HG02981 (cell line): ENCODE data around the gene IL17RC.

Experiments
- ATAC-seq: cut with Tn5 transposase; IDR thresholded peaks from one replicate; pipeline ENCODE4 v1.9.1; 2021; ENCODE audit warnings: mild to moderate bottlenecking, moderate library complexity; ENCODE audit not compliant: unreplicated experiment

Gene IL17RC

DNA sequence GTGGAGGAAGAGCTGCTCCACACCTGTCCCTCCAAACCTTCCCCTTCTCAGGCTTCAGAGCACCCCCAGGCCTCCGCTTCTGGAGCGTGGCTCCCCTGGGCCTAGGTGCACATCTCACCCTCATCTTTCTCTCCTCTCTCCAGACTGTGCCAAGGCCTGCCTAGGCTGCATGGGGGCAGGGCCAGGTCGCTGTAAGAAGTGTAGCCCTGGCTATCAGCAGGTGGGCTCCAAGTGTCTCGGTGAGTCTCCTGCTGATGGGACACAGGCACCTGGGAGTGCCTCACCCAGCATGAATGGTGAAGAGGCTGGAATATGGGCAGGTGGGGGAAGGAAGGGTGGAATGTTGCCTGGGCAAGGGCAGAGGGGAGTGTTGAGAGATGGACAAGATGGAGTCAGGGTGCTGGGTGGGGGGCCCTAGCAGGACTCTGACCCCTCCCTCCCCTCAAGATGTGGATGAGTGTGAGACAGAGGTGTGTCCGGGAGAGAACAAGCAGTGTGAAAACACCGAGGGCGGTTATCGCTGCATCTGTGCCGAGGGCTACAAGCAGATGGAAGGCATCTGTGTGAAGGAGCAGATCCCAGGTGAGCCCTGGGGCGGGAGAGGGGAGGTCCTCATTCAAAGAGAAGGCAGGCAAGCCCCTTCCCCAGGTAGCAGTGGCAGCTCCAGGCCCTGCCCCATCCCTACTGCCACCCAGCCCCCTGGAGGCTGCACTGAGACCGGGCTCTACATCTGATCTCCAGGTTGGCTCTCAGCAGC, 26.2 kb downstream of the IL17RC start:
- no peak for ATAC-seq

GRCh38 chr3:9944271-9944670, 27.4 kb downstream of the IL17RC start:
- ATAC-seq, result no peak

GRCh38 chr3:9945358-9945757, 28.5 kb downstream of the IL17RC start:
- no peak for ATAC-seq

DNA sequence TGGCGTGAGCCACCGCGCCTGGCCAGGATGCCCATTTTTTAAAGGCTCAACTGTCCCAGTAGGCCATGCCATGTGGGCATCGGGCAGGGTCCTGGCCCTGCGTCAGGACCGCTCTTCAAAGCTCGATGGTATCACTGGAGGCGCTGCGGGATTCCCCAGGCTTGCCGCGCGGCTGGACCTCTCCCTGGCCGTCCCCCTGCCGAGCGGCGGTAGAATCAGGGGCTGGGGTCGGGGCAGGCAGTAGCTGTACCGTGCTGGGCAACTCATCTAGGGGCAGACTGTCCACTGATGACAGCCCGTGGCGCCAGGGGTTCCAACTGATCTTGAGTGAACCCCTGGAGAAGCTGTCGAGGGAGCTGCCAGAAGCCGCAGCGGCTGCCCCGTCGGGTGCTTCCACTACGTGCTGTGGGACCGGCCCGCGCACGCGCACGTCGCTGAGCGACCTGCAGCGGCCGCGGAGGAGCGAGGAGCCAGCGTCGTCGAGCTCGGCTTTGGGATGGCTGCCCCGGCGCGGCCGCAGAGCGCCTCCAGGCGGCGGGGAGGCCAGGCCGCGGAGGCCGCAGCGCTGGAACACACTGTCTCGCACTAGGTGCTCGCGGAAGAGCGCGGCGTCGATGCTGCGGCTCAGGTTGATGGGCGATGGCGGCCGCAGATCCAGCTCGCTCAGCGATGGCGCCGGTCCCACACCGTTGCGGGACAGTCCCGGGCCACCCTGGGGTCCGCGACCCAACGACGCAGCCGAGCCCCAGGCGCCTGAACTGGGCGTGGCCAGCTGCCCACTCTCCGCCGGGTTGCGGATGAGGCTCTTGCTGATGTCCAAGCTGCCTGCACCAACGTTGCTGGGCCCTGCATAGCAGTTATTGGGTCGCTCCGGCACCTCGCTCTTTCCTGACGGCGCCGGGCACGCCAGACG, 29.5 kb downstream of the IL17RC start:
- peak; percentile 69 for ATAC-seq

GRCh38 chr3:9947025-9947995, 30.4 kb downstream of the IL17RC start:
- ATAC-seq, result no peak

GRCh38 chr3:9948586-9948985, 31.7 kb downstream of the IL17RC start:
- ATAC-seq, result no peak

- no peak for ATAC-seq
Measured at GRCh38 chr3:9949115-9949514, 32.2 kb downstream of the IL17RC start.

DNA sequence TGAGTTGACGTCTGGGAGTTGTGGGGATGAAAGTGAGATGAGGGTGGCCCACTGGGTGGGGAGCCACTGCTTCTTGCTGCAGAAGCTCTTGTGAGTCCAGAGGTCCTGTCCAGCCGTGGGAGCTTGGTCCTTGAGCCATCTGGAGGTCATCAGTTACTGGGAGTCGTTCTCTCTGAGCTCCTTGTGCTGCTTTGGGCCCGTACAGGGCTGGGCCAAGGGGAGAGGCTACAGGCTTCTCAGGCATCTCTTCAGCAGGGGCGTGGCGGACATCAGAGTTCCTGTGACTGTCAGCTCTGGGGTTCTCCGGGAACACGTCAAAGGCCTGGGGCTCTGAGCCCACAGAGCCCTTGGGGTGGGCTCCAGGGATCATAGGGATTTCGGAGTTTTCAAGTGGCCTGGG, 32.7 kb downstream of the IL17RC start:
- no peak for ATAC-seq

DNA sequence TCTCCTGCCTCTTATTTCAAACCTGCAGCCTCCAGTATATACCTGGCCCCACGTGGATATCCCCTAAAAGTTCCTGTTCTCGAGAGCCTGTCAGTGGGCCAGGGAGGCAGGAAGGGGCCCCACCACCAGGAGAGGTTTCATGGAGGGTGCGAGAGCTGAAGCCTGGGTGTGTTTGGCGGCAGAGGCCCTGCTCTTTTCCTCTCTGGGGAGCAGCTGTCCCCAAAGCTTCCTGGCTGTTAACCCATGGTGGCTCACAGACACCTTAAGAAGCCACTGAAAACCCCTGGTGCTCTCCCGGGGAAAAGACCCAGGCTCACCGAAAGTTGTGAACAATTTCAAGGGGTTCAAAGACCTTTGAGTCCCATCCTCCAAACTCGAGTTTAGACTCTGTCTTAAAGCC, 34.2 kb downstream of the IL17RC start:
- ATAC-seq, result no peak

- no peak for ATAC-seq
Measured at GRCh38 chr3:9951598-9951961, 34.7 kb downstream of the IL17RC start.

GRCh38 chr3:9951962-9952805, 35.3 kb downstream of the IL17RC start, which contains the start of gene PRRT3:
TSS of gene PRRT3 (minus strand) at chr3:9952408. CDS start at chr3:9950115, 2,293 bp downstream.
- ATAC-seq, result peak; percentile 67

DNA sequence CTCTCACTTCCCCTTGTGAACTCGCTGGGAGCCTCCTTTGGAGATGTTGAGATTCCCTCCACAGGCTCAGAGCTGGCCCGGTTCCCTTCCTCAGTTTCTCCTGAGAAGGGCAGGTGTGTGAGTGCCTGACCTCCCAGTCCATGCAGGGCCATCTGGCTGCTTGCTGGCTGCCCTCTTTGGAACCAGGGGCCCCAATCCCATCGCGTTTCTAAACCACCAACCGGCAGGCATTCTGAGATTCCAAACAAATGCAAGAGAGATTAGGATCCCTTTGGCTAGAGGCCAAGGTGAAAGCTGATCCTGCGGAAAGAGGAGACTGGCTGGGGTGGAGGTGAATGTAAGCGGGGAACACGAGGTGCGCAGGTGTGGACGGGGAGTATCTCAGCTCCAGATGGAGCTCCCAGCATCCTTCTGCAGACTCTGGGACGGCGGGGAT, 38.2 kb downstream of the IL17RC start:
- no peak for ATAC-seq

DNA sequence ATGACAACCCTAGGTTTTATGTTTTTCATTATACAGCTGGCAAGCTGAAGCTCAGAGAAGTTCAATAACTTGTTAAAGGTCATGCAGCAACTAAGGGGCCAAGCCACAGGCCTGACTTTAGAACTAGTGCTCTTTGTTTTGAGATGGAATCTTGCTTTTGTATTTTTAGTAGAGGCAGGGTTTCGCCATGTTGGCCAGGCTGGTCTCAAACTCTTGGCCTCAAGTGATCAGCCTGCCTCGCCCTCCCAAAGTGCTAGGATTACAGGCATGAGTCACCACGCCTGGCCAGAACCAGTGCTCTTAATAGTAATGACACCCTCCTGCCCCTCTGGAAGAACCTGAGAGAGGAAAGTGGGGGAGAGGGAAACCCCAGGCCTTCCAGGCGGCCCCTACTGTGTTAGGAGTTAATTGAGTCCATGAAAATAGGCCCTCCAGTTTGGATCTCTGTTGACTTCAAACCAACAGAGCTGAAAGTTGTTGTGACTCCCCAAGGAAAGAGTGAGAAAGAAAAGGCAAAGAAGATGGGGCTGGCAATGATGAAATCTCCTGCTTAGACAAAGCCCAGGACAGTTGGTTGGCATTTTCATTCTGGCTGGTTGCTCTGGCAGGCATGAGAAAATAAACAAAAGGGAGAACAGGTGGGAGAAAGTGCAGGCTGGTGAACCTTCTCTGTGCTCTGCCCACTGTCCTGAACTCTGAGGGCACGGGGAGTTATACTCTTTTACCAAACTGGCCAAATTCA, 38.9 kb downstream of the IL17RC start:
- ATAC-seq, result no peak

DNA sequence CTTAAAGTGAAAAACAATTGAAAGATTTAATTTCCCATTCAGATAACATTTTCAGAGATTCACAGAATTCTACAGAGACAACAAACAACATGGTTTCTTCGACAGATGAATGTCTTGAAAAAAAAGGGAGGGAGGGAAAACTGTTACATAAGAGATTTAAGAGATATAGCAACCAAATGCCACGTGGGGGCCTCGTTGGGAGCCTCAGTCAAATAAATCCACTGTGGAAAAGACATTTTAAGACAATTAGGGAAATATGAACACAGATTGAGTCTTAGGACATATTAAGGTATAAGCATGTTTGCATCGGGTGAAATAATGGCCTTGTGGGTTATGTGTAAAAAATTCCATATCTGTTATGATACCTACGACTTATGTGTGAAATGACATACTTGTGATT, 40.3 kb downstream of the IL17RC start:
- no peak for ATAC-seq

GRCh38 chr3:9965200-9965875, 48.4 kb downstream of the IL17RC start:
- no peak for ATAC-seq

- no peak for ATAC-seq
Measured at GRCh38 chr3:9966841-9967240, 49.9 kb downstream of the IL17RC start.

DNA sequence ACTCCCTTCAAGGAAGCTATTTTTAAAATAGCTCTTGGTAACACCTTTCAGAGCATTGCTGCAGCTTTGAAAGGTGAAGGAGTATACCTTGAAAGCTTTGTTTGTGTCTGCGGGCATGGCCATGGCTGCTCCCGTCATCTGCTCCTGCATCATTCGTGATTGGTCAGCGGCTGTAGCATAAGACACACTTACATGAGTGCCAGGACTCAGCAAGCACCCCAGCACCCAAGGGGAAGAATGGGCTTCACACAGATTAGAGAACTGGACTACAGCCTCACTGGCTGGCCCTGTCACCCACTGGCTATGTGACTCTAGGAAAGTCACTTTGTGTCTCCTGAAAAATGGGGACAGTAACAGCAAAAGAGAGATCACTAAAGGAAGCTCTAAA, 52.7 kb downstream of the IL17RC start:
- no peak for ATAC-seq

DNA sequence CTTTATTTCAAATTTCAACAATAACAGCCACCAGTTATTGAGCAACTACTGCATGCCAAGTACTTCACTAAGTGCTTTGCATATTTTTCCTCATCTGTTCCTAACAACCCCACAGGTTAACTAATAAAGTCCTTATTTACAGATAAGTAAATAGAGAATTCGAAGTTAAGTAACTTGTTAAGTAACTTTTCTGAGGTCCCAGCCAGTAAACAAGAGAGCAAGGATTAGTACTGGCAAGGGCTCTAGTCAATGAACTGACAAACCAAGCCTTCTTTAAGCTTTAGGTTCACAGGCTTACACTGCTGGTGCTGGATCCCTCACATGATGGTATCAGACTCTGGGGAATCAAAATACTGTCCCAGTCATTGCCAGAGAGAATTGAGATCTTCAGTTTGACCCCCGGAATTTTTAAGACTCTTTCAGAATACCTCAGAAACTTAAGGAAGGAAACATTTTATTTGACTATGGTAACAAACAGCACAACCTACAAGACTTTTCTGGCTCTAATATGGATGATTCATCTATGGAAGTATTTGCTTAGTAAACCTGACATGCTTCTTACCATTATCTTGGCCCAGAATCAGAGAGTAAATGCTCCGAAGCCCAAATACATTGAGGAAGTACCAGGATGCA, 53.2 kb downstream of the IL17RC start:
- no peak for ATAC-seq
